Epidermal melanocyte (primary cell): ENCODE results near the gene RNF212.
"Not testable (repeated sequence)": the region's sequence is repeated elsewhere in the genome, so short reads cannot be mapped to it uniquely, and the experiment has no call there.

Source experiments
- DNase-seq: peaks from one replicate; pipeline ENCODE4 v3.0.0; 2011; ENCODE audit warnings: low spot score; ENCODE audit not compliant: insufficient read length

Gene RNF212

GRCh38 chr4:1113311-1114009 is at the start of gene RNF212:
Gene RNF212 (minus strand): TSS chr4:1113564. CDS start chr4:1113464, 100 bp downstream.
- no peak for DNase-seq

- no peak for DNase-seq
Measured at GRCh38 chr4:1160351-1160750, 47.0 kb upstream of the RNF212 start.

- DNase-seq, result no peak
Measured at GRCh38 chr4:1156069-1156468, 42.7 kb upstream of the RNF212 start.

- no peak for DNase-seq
Measured at GRCh38 chr4:1155314-1155713, 42.0 kb upstream of the RNF212 start.

GRCh38 chr4:1154523-1155182 is 41.3 kb upstream of the RNF212 start:
- DNase-seq, result no peak

- no peak for DNase-seq
Measured at GRCh38 chr4:1154126-1154522, 40.8 kb upstream of the RNF212 start.

- DNase-seq, result no peak
Measured at GRCh38 chr4:1153567-1154090, 40.3 kb upstream of the RNF212 start.

- DNase-seq, result no peak
Measured at GRCh38 chr4:1152290-1152689, 38.9 kb upstream of the RNF212 start.

- no peak for DNase-seq
Measured at GRCh38 chr4:1151541-1151940, 38.2 kb upstream of the RNF212 start.

- no peak for DNase-seq
Measured at GRCh38 chr4:1150875-1151274, 37.5 kb upstream of the RNF212 start.

- no peak for DNase-seq
Measured at GRCh38 chr4:1139860-1140259, 26.5 kb upstream of the RNF212 start.

- DNase-seq, result no peak
Measured at GRCh38 chr4:1137850-1138249, 24.5 kb upstream of the RNF212 start.

GRCh38 chr4:1137063-1137776 is 23.9 kb upstream of the RNF212 start:
- DNase-seq, result no peak

GRCh38 chr4:1136048-1136447 is 22.7 kb upstream of the RNF212 start:
- no peak for DNase-seq

GRCh38 chr4:1133033-1133432 is 19.7 kb upstream of the RNF212 start:
- DNase-seq, result no peak

GRCh38 chr4:1130316-1131186 is 17.2 kb upstream of the RNF212 start:
- DNase-seq, result peak; percentile 74

GRCh38 chr4:1126506-1126905 is 13.1 kb upstream of the RNF212 start:
- DNase-seq, result no peak

GRCh38 chr4:1125466-1125865 is 12.1 kb upstream of the RNF212 start:
- DNase-seq, result not testable (repeated sequence)

GRCh38 chr4:1124818-1125217 is 11.5 kb upstream of the RNF212 start:
- no peak for DNase-seq

- DNase-seq, result no peak
Measured at GRCh38 chr4:1122505-1122904, 9.1 kb upstream of the RNF212 start.

- no peak for DNase-seq
Measured at GRCh38 chr4:1116838-1117237, 3.5 kb upstream of the RNF212 start.
